ENCODE results near the gene PARVA. TPM values are rescaled to one million over a fixed set of nuclear protein-coding genes. Genes with fewer than 3 reads are reported as not detected.

The PARVA gene
- total and polyA plus RNA-seq, 9 of the 15 experiments (the other 6 are each of a cell fraction or from before 2014, with no cell fraction given) = 0.11 TPM; not detected in 8

- H3K27ac ChIP-seq (ENCODE audit: extremely low read depth, low read depth, low read length) = no peak overlapping the region
- H2AFZ ChIP-seq (ENCODE audit: low read depth, low read length) = no peak overlapping the region
- H3K27me3 ChIP-seq (ENCODE audit: control insufficient read depth in 2 of 2, insufficient read depth in 2 of 2, low read length in 2 of 2) = peaks cover 3 to 26% of the 10 kb centered on the region in 2 experiments; a peak in 4 of 5 replicates
- no peaks in the 10 kb centered on the region for H3K4me1 ChIP-seq (replicated peaks in 1 of 2; ENCODE audit: control insufficient read depth in 2 of 2, insufficient read depth in 2 of 2, low read length in 2 of 2)
- no peak overlapping the region for H3K9ac ChIP-seq (ENCODE audit: insufficient read depth in 1 of 2, low read depth in 2 of 2, low read length in 2 of 2)
- no TSS peak for BruUV-seq (replicated peaks)
- no peaks in the 10 kb centered on the region for H3K9me3 ChIP-seq (replicated peaks; ENCODE audit: control insufficient read depth, insufficient read depth, low read depth, low read length)
- POLR2A ChIA-PET = no interaction called here
- H3K4me3 ChIP-seq = no peak overlapping the region
- no peak overlapping the region for H3K4me2 ChIP-seq (ENCODE audit: insufficient read depth, low read length)
- H4K20me1 ChIP-seq (replicated peaks; ENCODE audit: control insufficient read depth, insufficient read depth, low read length) = no peaks in the 10 kb centered on the region
- no peaks in the 10 kb centered on the region for H3K79me2 ChIP-seq (ENCODE audit: control insufficient read depth, insufficient read depth, low read length)
- H3K9me1 ChIP-seq (ENCODE audit: control insufficient read depth, insufficient read depth, low read length) = no peaks in the 10 kb centered on the region
- DNase-seq (ENCODE audit: extremely low read depth in 1 of 4, low spot score in 3 of 4) = no peak
- in situ Hi-C loops (cut with MboI) (no loop called here), intact Hi-C loops (cut with micrococcal nuclease) (no loop called here)
- WGBS (ENCODE audit: insufficient coverage, low coverage, missing lambda C conversion rate) = 0% methylated on average over 2 of the region's 2 CpGs
- FAIRE-seq = no peak
- ATAC-seq = no peak
- H3K36me3 ChIP-seq (ENCODE audit: control insufficient read depth, insufficient read depth, low read length) = no peaks in the 10 kb centered on the region
- CTCF ChIA-PET (ENCODE audit: low intra/inter-chr PET ratio) = no interaction called here
- TF ChIP-seq BHLHE40 (IDR thresholded peaks at IDR 0.05; ENCODE audit: low read length) (no peak), TEAD1 (CRISPR knock-in tag; IDR thresholded peaks at IDR 0.05) (no peak), MGA (IDR thresholded peaks at IDR 0.05) (no peak), TFAM (CRISPR knock-in tag; conservative IDR thresholded peaks at IDR 0.05) (no peak), JUN (IDR thresholded peaks at IDR 0.05; ENCODE audit: borderline replicate concordance, low read depth, low read length) (no peak), JUN (CRISPR knock-in tag; IDR thresholded peaks at IDR 0.05; ENCODE audit: borderline replicate concordance) (no peak)
Observed at GRCh38 chr11:12451179-12451814, 73.9 kb downstream of the PARVA start.

Measured in K562 (cell line).